ENCODE results near the gene TMEM63A.

DNA sequence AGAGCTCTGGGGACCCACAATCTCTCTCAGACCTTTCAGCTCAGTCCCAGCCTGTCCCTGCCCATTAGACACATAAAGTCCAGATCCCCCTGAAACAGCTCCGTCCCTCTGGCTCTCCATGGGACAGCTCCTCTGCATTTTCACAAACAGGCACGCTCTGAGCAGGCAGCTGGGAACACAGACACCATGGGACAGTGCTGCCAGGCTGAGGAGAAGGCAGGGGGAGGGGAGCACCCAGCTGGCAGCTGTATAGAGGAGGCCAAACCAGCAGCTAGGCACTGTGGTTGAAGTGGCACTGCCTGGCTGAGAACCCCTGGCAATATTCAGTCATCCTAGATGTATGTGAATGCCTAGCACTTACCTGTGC lies 2.0 kb downstream of the TMEM63A start:
- TF ChIP-seq, protein P1, sequence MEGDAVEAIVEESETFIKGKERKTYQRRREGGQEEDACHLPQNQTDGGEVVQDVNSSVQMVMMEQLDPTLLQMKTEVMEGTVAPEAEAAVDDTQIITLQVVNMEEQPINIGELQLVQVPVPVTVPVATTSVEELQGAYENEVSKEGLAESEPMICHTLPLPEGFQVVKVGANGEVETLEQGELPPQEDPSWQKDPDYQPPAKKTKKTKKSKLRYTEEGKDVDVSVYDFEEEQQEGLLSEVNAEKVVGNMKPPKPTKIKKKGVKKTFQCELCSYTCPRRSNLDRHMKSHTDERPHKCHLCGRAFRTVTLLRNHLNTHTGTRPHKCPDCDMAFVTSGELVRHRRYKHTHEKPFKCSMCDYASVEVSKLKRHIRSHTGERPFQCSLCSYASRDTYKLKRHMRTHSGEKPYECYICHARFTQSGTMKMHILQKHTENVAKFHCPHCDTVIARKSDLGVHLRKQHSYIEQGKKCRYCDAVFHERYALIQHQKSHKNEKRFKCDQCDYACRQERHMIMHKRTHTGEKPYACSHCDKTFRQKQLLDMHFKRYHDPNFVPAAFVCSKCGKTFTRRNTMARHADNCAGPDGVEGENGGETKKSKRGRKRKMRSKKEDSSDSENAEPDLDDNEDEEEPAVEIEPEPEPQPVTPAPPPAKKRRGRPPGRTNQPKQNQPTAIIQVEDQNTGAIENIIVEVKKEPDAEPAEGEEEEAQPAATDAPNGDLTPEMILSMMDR (conservative IDR thresholded peaks at IDR 0.05), result no peak
- no peak for TF ChIP-seq EZH2 (IDR thresholded peaks at IDR 0.05; ENCODE audit: low read depth)

Measured in PC-9 (cell line).